Measurements from ENCODE around the gene OR5AS1. TPM values are rescaled to one million over a fixed set of nuclear protein-coding genes. Genes with fewer than 3 reads are reported as not detected.

OR5AS1 gene
- polyA plus RNA-seq, 2 donors = not detected

DNA sequence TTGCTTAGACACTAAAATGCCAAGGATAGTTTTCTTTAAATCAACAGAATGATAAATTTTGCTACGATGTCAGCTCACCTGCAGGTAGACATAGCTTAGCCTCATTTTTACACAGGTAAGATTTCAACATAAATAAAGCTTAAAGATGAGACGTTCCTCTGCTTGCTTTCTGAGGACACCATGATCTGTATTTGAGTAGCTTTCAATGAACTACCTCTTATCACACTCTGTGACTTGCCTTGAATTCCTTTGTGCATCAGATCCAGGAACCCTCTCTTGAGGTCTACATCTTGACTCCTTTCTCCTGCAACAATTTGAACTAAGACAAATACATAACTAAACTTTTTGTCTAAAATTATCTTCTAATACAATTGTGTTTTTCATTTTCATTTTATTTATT lies 39.5 kb downstream of the OR5AS1 start:
- Histone ChIP-seq H3K36me3 (ENCODE audit: control insufficient read depth in 2 of 2, insufficient read depth in 2 of 2, low read length in 1 of 2) (no peaks in the 10 kb centered on the region), H3K27me3 (ENCODE audit: control insufficient read depth in 1 of 2, insufficient read depth in 2 of 2, low read length in 2 of 2) (no peaks in the 10 kb centered on the region), H3K4me1 (ENCODE audit: control insufficient read depth in 2 of 2, insufficient read depth in 2 of 2, low read length in 1 of 2) (no peaks in the 10 kb centered on the region), H3K9me3 (ENCODE audit: control insufficient read depth in 2 of 2, insufficient read depth in 1 of 2, low read depth in 1 of 2, low read length in 1 of 2) (peaks cover 0 to 2% of the 10 kb centered on the region in 2 donors), H3K4me3 (ENCODE audit: low read depth in 1 of 2, low read length in 2 of 2) (no peak overlapping the region), H3K27ac (ENCODE audit: low read depth in 2 of 2, low read length in 1 of 2) (no peak overlapping the region)
- 47 to 56% methylated on average over 2 of the region's 2 CpGs for WGBS, 2 donors

Other genes with a start within 250 kb of the OR5AS1 start
- gene OR5D14, start 232.1 kb upstream of the OR5AS1 start, polyA plus RNA-seq = not detected
- gene OR5L1, start 216.3 kb upstream of the OR5AS1 start, polyA plus RNA-seq = not detected
- not detected for gene OR5D18, start 208.0 kb upstream of the OR5AS1 start, polyA plus RNA-seq
- not detected for gene OR5L2, start 200.4 kb upstream of the OR5AS1 start, polyA plus RNA-seq
- not detected for gene OR5D16, start 188.9 kb upstream of the OR5AS1 start, polyA plus RNA-seq
- not detected for gene TRIM51, start 144.4 kb upstream of the OR5AS1 start, polyA plus RNA-seq
- not detected for gene OR5W2, start 113.1 kb upstream of the OR5AS1 start, polyA plus RNA-seq
- gene OR5I1, start 91.3 kb upstream of the OR5AS1 start, polyA plus RNA-seq = not detected
- not detected for gene OR10AG1, start 57.7 kb upstream of the OR5AS1 start, polyA plus RNA-seq
- not detected for gene OR5F1, start 33.0 kb upstream of the OR5AS1 start, polyA plus RNA-seq
- gene OR8I2, start 65.7 kb downstream of the OR5AS1 start, polyA plus RNA-seq = not detected
- gene OR8H2, start 76.0 kb downstream of the OR5AS1 start, polyA plus RNA-seq = not detected
- gene OR8H3, start 94.7 kb downstream of the OR5AS1 start, polyA plus RNA-seq = not detected
- not detected for gene OR8J3, start 112.5 kb downstream of the OR5AS1 start, polyA plus RNA-seq
- not detected for gene OR8K5, start 132.7 kb downstream of the OR5AS1 start, polyA plus RNA-seq
- gene OR5J2, start 149.0 kb downstream of the OR5AS1 start, polyA plus RNA-seq = not detected
- gene OR5T2, start 206.6 kb downstream of the OR5AS1 start, polyA plus RNA-seq = not detected
- not detected for gene OR5T3, start 224.6 kb downstream of the OR5AS1 start, polyA plus RNA-seq
- gene OR5T1, start 246.5 kb downstream of the OR5AS1 start, polyA plus RNA-seq = not detected